ENCODE data around the gene C2orf49.
"Not testable (repeated sequence)": the region's sequence is repeated elsewhere in the genome, so short reads cannot be mapped to it uniquely, and the experiment has no call there.

C2orf49 gene

GRCh38 chr2:105321875-105322646, 15.3 kb upstream of the C2orf49 start:
- DNase-seq = no peak

GRCh38 chr2:105323111-105323510, 14.2 kb upstream of the C2orf49 start:
- DNase-seq = no peak

- DNase-seq = no peak
Observed at GRCh38 chr2:105324101-105324500, 13.2 kb upstream of the C2orf49 start.

GRCh38 chr2:105324732-105325131, 12.6 kb upstream of the C2orf49 start:
- no peak for DNase-seq

- DNase-seq = no peak
Observed at GRCh38 chr2:105325389-105325963, 11.9 kb upstream of the C2orf49 start.

GRCh38 chr2:105327271-105327670, 10.1 kb upstream of the C2orf49 start:
- not testable (repeated sequence) for DNase-seq

GRCh38 chr2:105327690-105328089, 9.7 kb upstream of the C2orf49 start:
- no peak for DNase-seq

- peak; percentile 50 for DNase-seq
Observed at GRCh38 chr2:105328281-105329196, 8.8 kb upstream of the C2orf49 start.

GRCh38 chr2:105329197-105329554, 8.2 kb upstream of the C2orf49 start:
- peak; percentile 43 for DNase-seq

GRCh38 chr2:105329561-105330495, 7.5 kb upstream of the C2orf49 start, which contains the start of gene TGFBRAP1:
TSS of gene TGFBRAP1 (minus strand) at chr2:105329735. CDS start at chr2:105308301, 21,434 bp downstream.
- peak; percentile 16 for DNase-seq

GRCh38 chr2:105330681-105331375, 6.5 kb upstream of the C2orf49 start:
- DNase-seq = no peak

- no peak for DNase-seq
Observed at GRCh38 chr2:105334211-105334610, 3.1 kb upstream of the C2orf49 start.

GRCh38 chr2:105335469-105335868, 1.9 kb upstream of the C2orf49 start:
- no peak for DNase-seq

- DNase-seq = no peak
Observed at GRCh38 chr2:105336786-105337121, 586 bp upstream of the C2orf49 start.

- no peak for DNase-seq
Observed at GRCh38 chr2:105338020-105338385, 663 bp downstream of the C2orf49 start.

- no peak for DNase-seq
Observed at GRCh38 chr2:105339414-105339813, 2.1 kb downstream of the C2orf49 start.

- DNase-seq = no peak
Observed at GRCh38 chr2:105344704-105345345, 7.5 kb downstream of the C2orf49 start.

GRCh38 chr2:105357122-105357521, 19.8 kb downstream of the C2orf49 start:
- DNase-seq = no peak

GRCh38 chr2:105358593-105358992, 21.3 kb downstream of the C2orf49 start:
- no peak for DNase-seq

GRCh38 chr2:105361102-105361889, 24.0 kb downstream of the C2orf49 start:
- DNase-seq = no peak
